Thyroid gland (tissue), 4 donors: Measurements from ENCODE around the gene LRRC8E. TPM values are rescaled to one million over a fixed set of nuclear protein-coding genes. Genes with fewer than 3 reads are reported as not detected.
"Not testable (repeated sequence)": the region's sequence is repeated elsewhere in the genome, so short reads cannot be mapped to it uniquely, and the experiment has no call there.

Experiments used
- DNase-seq, 2 donors: peaks; one replicate each; pipeline ENCODE4 v3.0.0-alpha.2; 2019
- H3K27ac ChIP-seq, 3 donors: fragments of 200-600 bp; sonication (generic); 1 replicate in 2 of 3; 2 replicates in 1 of 3; pipeline ENCODE4 v1.5.1; 2016 to 2019; ENCODE audit warnings: mild to moderate bottlenecking in 1 of 3, moderate library complexity in 1 of 3
- H3K27me3 ChIP-seq: fragments of 200-600 bp; sonication (generic); one replicate; pipeline ENCODE4 v1.5.1; 2019
- H3K36me3 ChIP-seq, 2 donors: fragments of 200-600 bp; sonication (generic); one replicate each; pipeline ENCODE4 v1.5.1; 2016 to 2019
- H3K4me1 ChIP-seq, 2 donors: fragments of 200-600 bp; sonication (generic); one replicate each; pipeline ENCODE4 v1.5.1; 2017 to 2019
- H3K4me3 ChIP-seq, 3 donors: fragments of 200-600 bp; sonication (generic); replicated peaks in 1 of 3; 1 replicate in 2 of 3; 2 replicates in 1 of 3; pipeline ENCODE4 v1.5.1; 2016; ENCODE audit warnings: mild to moderate bottlenecking in 1 of 3
- H3K9me3 ChIP-seq: fragments of 200-600 bp; sonication (generic); one replicate; pipeline ENCODE4 v1.5.1; 2017
- CTCF ChIP-seq, 6 experiments: fragments of 200-600 bp in 3 of 6; fragments of 450-650 bp in 3 of 6; sonication (generic) in 3 of 6; IDR thresholded peaks; one replicate each; pipeline ENCODE4 v1.5.1; 2016 to 2019; ENCODE audit warnings: antibody characterized with exemption in 6 of 6, mild to moderate bottlenecking in 2 of 6, inconsistent platforms in 1 of 6, moderate library complexity in 1 of 6
- POLR2A ChIP-seq, 2 donors: fragments of 450-650 bp; IDR thresholded peaks; one replicate each; pipeline ENCODE4 v1.6.1; 2017; ENCODE audit warnings: antibody characterized with exemption in 2 of 2, mild to moderate bottlenecking in 2 of 2, moderate library complexity in 1 of 2
- WGBS, 2 donors: methylation state at CpG; one replicate each; pipeline ENCODE4 v1.1.5; 2017; 5-methylcytosine and 5-hydroxymethylcytosine counted together
- intact Hi-C: fragments of 100-400 bp; cut with DNase I; formaldehyde crosslinking; loops from one replicate; pipeline ENCODE4 v1.15.1; 2023
- total RNA-seq, 4 donors: library from RNA; depleted of rRNA; stranded (reverse); fragments of >200 nt; gene quantifications; one replicate each; pipeline ENCODE4 v1.2.3, GENCODE V29; 2016

Gene LRRC8E
- total RNA-seq, 4 donors from 2014 or later, result 1.4 to 3.3 (median 2.3) TPM

- DNase-seq, result no peak
- no peak overlapping the region for H3K27ac ChIP-seq
- no peak overlapping the region for H3K4me3 ChIP-seq
- intact Hi-C loops, result no loop called here
- peaks cover 4% of the 10 kb centered on the region for H3K27me3 ChIP-seq
- WGBS, 2 donors, result 43 to 61% methylated on average over 13 to 23 of the region's 24 CpGs
- H3K9me3 ChIP-seq, result no peaks in the 10 kb centered on the region
- H3K4me1 ChIP-seq, result peaks cover 0 to 33% of the 10 kb centered on the region in 2 donors
- TF ChIP-seq POLR2A (IDR thresholded peaks at IDR 0.05), result no peak
- TF ChIP-seq CTCF (IDR thresholded peaks at IDR 0.05), result no peak
- H3K36me3 ChIP-seq, result peaks cover 25 to 26% of the 10 kb centered on the region in 2 donors
Observed at GRCh38 chr19:7915250-7916102, 27.2 kb downstream of the LRRC8E start.

GRCh38 chr19:7916103-7916954, 28.0 kb downstream of the LRRC8E start:
- no peaks in the 10 kb centered on the region for H3K9me3 ChIP-seq
- H3K27ac ChIP-seq, result no peak overlapping the region
- H3K4me1 ChIP-seq, result peaks cover 5 to 38% of the 10 kb centered on the region in 2 donors
- WGBS, 2 donors, result 3 to 4% methylated on average over 10 to 12 of the region's 104 CpGs
- peaks cover 4% of the 10 kb centered on the region for H3K27me3 ChIP-seq
- no peak for DNase-seq
- no peak for TF ChIP-seq CTCF (IDR thresholded peaks at IDR 0.05)
- peak overlapping the region in 1 of 3 donors; percentile 6 for H3K4me3 ChIP-seq
- intact Hi-C loops, result no loop called here
- H3K36me3 ChIP-seq, result peaks cover 17 to 18% of the 10 kb centered on the region in 2 donors

- no peak overlapping the region for H3K4me3 ChIP-seq
- H3K36me3 ChIP-seq, result peaks cover 11 to 12% of the 10 kb centered on the region in 2 donors
- H3K27ac ChIP-seq, result no peak overlapping the region
- no peak for DNase-seq
- TF ChIP-seq CTCF (IDR thresholded peaks at IDR 0.05) (no peak), POLR2A (IDR thresholded peaks at IDR 0.05) (no peak)
- no peaks in the 10 kb centered on the region for H3K9me3 ChIP-seq
- intact Hi-C loops, result no loop called here
- WGBS, 2 donors, result 4 to 11% methylated on average over 6 to 9 of the region's 12 CpGs
- peaks cover 9 to 43% of the 10 kb centered on the region in 2 donors for H3K4me1 ChIP-seq
- peaks cover 4% of the 10 kb centered on the region for H3K27me3 ChIP-seq
Observed at GRCh38 chr19:7916955-7917266, 28.6 kb downstream of the LRRC8E start.

- intact Hi-C loops, result loop anchor here (2.0 kb wide), 1 partner anchor 13 kb away; no protein-coding TSS in a partner anchor
- Histone ChIP-seq H3K9me3 (no peaks in the 10 kb centered on the region), H3K4me3 (no peak overlapping the region), H3K27ac (no peak overlapping the region), H3K27me3 (peaks cover 4% of the 10 kb centered on the region), H3K36me3 (peaks cover 11 to 12% of the 10 kb centered on the region in 2 donors), H3K4me1 (peaks cover 9 to 45% of the 10 kb centered on the region in 2 donors)
- no peak for TF ChIP-seq POLR2A (IDR thresholded peaks at IDR 0.05)
- TF ChIP-seq CTCF (IDR thresholded peaks at IDR 0.05), result peak in 4 of 6 experiments; percentile 11 to 47 (median 22)
- 2% methylated on average over 44 of the region's 71 CpGs; no CpG with 5 or more reads in 1 of the 2 donors for WGBS, 2 donors
- DNase-seq, result peak; percentile 36 to 46
Observed at GRCh38 chr19:7917267-7918061, 29.2 kb downstream of the LRRC8E start.

- Histone ChIP-seq H3K36me3 (peaks cover 11% of the 10 kb centered on the region in 2 donors), H3K4me1 (peaks cover 9 to 45% of the 10 kb centered on the region in 2 donors)
- DNase-seq, H3K27me3 ChIP-seq, H3K9me3 ChIP-seq, H3K4me3 ChIP-seq, H3K27ac ChIP-seq: not testable (repeated sequence)
- 27 to 34% methylated on average over 23 to 29 of the region's 29 CpGs for WGBS, 2 donors
- intact Hi-C loops, result loop anchor here (2.0 kb wide), 1 partner anchor 13 kb away; no protein-coding TSS in a partner anchor
Observed at GRCh38 chr19:7918062-7918614, 29.8 kb downstream of the LRRC8E start.
